ENCODE results near the gene COMMD10.

COMMD10 gene

GRCh38 chr5:116130976-116131375, 46.2 kb downstream of the COMMD10 start:
- TF ChIP-seq, protein P1, sequence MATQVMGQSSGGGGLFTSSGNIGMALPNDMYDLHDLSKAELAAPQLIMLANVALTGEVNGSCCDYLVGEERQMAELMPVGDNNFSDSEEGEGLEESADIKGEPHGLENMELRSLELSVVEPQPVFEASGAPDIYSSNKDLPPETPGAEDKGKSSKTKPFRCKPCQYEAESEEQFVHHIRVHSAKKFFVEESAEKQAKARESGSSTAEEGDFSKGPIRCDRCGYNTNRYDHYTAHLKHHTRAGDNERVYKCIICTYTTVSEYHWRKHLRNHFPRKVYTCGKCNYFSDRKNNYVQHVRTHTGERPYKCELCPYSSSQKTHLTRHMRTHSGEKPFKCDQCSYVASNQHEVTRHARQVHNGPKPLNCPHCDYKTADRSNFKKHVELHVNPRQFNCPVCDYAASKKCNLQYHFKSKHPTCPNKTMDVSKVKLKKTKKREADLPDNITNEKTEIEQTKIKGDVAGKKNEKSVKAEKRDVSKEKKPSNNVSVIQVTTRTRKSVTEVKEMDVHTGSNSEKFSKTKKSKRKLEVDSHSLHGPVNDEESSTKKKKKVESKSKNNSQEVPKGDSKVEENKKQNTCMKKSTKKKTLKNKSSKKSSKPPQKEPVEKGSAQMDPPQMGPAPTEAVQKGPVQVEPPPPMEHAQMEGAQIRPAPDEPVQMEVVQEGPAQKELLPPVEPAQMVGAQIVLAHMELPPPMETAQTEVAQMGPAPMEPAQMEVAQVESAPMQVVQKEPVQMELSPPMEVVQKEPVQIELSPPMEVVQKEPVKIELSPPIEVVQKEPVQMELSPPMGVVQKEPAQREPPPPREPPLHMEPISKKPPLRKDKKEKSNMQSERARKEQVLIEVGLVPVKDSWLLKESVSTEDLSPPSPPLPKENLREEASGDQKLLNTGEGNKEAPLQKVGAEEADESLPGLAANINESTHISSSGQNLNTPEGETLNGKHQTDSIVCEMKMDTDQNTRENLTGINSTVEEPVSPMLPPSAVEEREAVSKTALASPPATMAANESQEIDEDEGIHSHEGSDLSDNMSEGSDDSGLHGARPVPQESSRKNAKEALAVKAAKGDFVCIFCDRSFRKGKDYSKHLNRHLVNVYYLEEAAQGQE (IDR thresholded peaks at IDR 0.05; ENCODE audit: insufficient read depth in 1 of 2, low read depth in 2 of 2, low read length in 2 of 2), result no peak
- no peak for TF ChIP-seq POLR2AphosphoS5 (IDR thresholded peaks at IDR 0.05; ENCODE audit: low read depth, low read length)
- no peak for TF ChIP-seq SIN3A (IDR thresholded peaks at IDR 0.05; ENCODE audit: borderline replicate concordance, insufficient read depth, low read length)
- TF ChIP-seq TAF1 (IDR thresholded peaks at IDR 0.05; ENCODE audit: borderline replicate concordance, insufficient read depth, low read length), result no peak
- TF ChIP-seq FOXP2 (optimal IDR thresholded peaks at IDR 0.05; ENCODE audit: borderline replicate concordance, extremely low read depth, extremely low read length, insufficient read depth), result no peak

DNA sequence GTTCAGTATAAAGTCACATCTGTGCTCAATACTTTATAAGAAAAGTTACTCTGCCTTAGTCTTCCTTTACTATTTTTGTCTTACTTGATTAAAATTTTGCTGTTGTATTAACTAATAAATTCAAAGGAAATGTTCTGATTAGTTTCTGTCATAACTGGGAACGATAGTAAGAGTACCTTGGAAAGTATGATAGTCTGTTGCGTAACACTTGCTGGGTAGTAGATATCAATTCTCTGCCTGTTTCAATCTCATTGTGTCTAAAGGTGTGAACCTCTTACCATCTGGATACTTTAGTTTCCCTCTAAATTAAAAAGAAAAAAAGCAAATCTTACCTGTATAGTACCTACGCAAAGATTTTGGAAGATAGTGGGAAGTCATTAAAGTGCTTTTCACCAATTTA, 48.5 kb downstream of the COMMD10 start:
- TF ChIP-seq SIN3A (IDR thresholded peaks at IDR 0.05; ENCODE audit: borderline replicate concordance, insufficient read depth, low read length), result no peak
- TF ChIP-seq, protein P1 (IDR thresholded peaks at IDR 0.05; ENCODE audit: insufficient read depth in 1 of 2, low read depth in 2 of 2, low read length in 2 of 2), result no peak
- TF ChIP-seq TAF1 (IDR thresholded peaks at IDR 0.05; ENCODE audit: borderline replicate concordance, insufficient read depth, low read length), result no peak
- TF ChIP-seq FOXP2 (optimal IDR thresholded peaks at IDR 0.05; ENCODE audit: borderline replicate concordance, extremely low read depth, extremely low read length, insufficient read depth), result no peak
- no peak for TF ChIP-seq POLR2AphosphoS5 (IDR thresholded peaks at IDR 0.05; ENCODE audit: low read depth, low read length)

- TF ChIP-seq POLR2AphosphoS5 (IDR thresholded peaks at IDR 0.05; ENCODE audit: low read depth, low read length) (no peak), SIN3A (IDR thresholded peaks at IDR 0.05; ENCODE audit: borderline replicate concordance, insufficient read depth, low read length) (no peak), TAF1 (IDR thresholded peaks at IDR 0.05; ENCODE audit: borderline replicate concordance, insufficient read depth, low read length) (no peak), FOXP2 (optimal IDR thresholded peaks at IDR 0.05; ENCODE audit: borderline replicate concordance, extremely low read depth, extremely low read length, insufficient read depth) (no peak)
- TF ChIP-seq, protein P1 (IDR thresholded peaks at IDR 0.05; ENCODE audit: insufficient read depth in 1 of 2, low read depth in 2 of 2, low read length in 2 of 2), result no peak
These were observed 50.5 kb downstream of the COMMD10 start for GRCh38 chr5:116135344-116135743.

DNA sequence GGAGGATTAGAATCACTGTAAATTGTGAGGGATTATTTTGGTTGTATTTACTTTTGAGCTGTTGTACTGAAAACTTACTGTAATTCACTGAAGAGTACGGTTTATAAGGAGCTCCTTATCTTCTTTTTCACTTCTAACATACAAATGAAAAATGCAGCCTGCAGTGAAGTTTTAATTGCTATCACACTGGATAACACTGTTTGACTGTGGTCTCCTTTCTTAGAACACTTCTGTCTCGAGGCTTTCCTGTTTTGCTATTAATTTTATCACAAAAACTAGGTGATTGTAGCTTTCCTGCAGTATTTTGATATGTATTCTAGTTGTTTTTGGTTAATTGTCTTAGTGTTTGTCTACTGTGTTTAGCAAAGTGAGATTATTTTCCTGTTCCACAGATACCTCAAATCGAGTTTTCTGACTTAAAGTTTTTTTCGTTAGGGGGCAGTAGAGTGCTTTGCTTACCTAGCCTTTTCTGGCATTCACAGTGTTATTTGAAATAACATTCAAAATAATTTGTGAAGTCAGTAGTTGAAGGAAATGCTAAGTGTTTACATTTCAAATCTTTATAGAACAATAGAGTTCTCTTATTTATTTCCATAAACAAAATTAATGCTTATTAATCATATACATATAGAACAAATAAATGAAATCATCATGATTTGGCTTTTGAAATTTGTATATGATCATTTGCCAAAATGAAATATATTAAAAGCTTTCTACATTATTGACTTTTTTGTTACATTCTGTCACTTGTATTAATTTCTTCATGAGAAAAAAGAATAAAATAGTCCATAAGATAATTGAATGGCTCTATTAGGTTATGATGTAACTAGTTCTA, 52.9 kb downstream of the COMMD10 start:
- TF ChIP-seq POLR2AphosphoS5 (IDR thresholded peaks at IDR 0.05; ENCODE audit: low read depth, low read length) (no peak), FOXP2 (optimal IDR thresholded peaks at IDR 0.05; ENCODE audit: borderline replicate concordance, extremely low read depth, extremely low read length, insufficient read depth) (no peak), TAF1 (IDR thresholded peaks at IDR 0.05; ENCODE audit: borderline replicate concordance, insufficient read depth, low read length) (no peak)
- TF ChIP-seq, protein P1 (IDR thresholded peaks at IDR 0.05; ENCODE audit: insufficient read depth in 1 of 2, low read depth in 2 of 2, low read length in 2 of 2), result no peak
